ENCODE measurements around the gene MINK1. TPM values are rescaled to one million over a fixed set of nuclear protein-coding genes. Genes with fewer than 3 reads are reported as not detected.

Gene MINK1
- total RNA-seq, 2 experiments from 2014 or later, result 40.6 to 62.5 TPM

- ChIA-PET POLR2A (interaction anchor here (0.6 kb wide), 1 partner anchor 651 kb away, joined by 3 read pairs; no protein-coding TSS in a partner anchor), CTCF (ENCODE audit: unreplicated experiment) (no interaction called here)
- Histone ChIP-seq H3K27ac (ENCODE audit: low read depth, low read length, poor library complexity, severe bottlenecking) (no peak overlapping the region), H3K4me1 (ENCODE audit: insufficient read depth, low read length, poor library complexity, severe bottlenecking) (peaks cover 3% of the 10 kb centered on the region), H3K36me3 (ENCODE audit: insufficient read depth, low read length) (peaks cover 3% of the 10 kb centered on the region; the same call in 1 of the 2 replicates), H3K4me2 (ENCODE audit: low read length) (no peak overlapping the region), H4K20me1 (ENCODE audit: insufficient read depth, low read length) (no peaks in the 10 kb centered on the region), H3K79me2 (ENCODE audit: insufficient read depth, low read depth, low read length) (no peaks in the 10 kb centered on the region), H2AFZ (ENCODE audit: low read length) (no peak overlapping the region), H3K9me3 (ENCODE audit: low read length) (no peaks in the 10 kb centered on the region), H3K4me3 (ENCODE audit: low read depth, low read length, poor library complexity, severe bottlenecking) (no peak overlapping the region), H3K9me2 (ENCODE audit: insufficient read depth, low read length) (no peaks in the 10 kb centered on the region)
- no peak for DNase-seq (ENCODE audit: low spot score)
- intact Hi-C loops (cut with micrococcal nuclease; ENCODE audit: unreplicated experiment), result no loop called here
- TF ChIP-seq CTCF (conservative IDR thresholded peaks at IDR 0.05; ENCODE audit: low read length) (no peak), EZH2phosphoT487 (IDR thresholded peaks at IDR 0.05; ENCODE audit: borderline replicate concordance, low read depth, low read length) (no peak)
- BruUV-seq (replicated peaks), result no TSS peak
Observed at GRCh38 chr17:4858882-4859260, 25.7 kb downstream of the MINK1 start.

DNA sequence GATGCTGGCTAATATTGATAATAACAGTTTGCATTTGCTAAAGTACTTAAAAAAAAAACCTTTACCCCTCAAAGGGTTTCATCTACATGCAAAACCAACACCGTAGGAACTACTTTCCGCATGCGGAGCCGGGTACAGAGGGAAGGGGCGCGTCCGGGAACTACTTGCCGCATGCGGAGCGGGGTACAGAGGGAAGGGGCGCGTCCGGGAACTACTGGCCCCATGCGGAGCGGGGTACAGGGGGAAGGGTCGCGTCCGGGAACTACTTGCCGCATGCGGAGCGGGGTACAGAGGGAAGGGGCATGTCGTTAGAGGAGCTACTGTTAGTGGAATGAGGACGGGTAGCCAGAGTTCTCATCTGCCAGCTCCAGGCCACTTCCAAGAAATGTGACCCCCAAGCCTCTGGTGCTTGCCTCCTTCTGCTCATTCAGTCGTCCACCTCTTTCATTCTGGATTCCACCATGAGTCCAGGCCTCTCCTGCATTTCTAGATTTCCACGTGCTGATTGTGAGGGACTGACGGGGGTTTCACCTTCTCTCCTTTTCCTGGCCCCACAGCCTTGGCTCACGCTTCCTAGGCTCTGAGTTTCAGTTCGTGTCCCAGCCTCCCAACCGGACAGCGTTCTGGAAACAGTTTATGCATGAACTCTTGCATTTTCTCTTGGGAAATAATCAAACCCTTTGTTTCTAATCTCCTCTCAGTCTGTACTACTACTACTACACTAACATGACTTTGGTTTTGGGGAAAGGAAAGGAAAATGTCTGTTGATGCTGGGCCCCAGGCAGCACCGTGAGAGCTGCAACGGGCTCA is 26.9 kb downstream of the MINK1 start:
- intact Hi-C loops (cut with micrococcal nuclease; ENCODE audit: unreplicated experiment), result no loop called here
- no peak for DNase-seq (ENCODE audit: low spot score)
- H3K9me3 ChIP-seq (ENCODE audit: low read length), result no peaks in the 10 kb centered on the region
- H3K79me2 ChIP-seq (ENCODE audit: insufficient read depth, low read depth, low read length), result no peaks in the 10 kb centered on the region
- no peak overlapping the region for H3K4me3 ChIP-seq (ENCODE audit: low read depth, low read length, poor library complexity, severe bottlenecking)
- CTCF ChIA-PET (ENCODE audit: unreplicated experiment), result no interaction called here
- BruUV-seq (replicated peaks), result no TSS peak
- no peak overlapping the region for H3K4me2 ChIP-seq (ENCODE audit: low read length)
- H3K36me3 ChIP-seq (ENCODE audit: insufficient read depth, low read length), result peaks cover 3% of the 10 kb centered on the region; the same call in 1 of the 2 replicates
- no peak overlapping the region for H2AFZ ChIP-seq (ENCODE audit: low read length)
- TF ChIP-seq CTCF (conservative IDR thresholded peaks at IDR 0.05; ENCODE audit: low read length) (no peak), EZH2phosphoT487 (IDR thresholded peaks at IDR 0.05; ENCODE audit: borderline replicate concordance, low read depth, low read length) (no peak)
- no peaks in the 10 kb centered on the region for H4K20me1 ChIP-seq (ENCODE audit: insufficient read depth, low read length)
- H3K9me2 ChIP-seq (ENCODE audit: insufficient read depth, low read length), result no peaks in the 10 kb centered on the region
- H3K4me1 ChIP-seq (ENCODE audit: insufficient read depth, low read length, poor library complexity, severe bottlenecking), result peaks cover 3% of the 10 kb centered on the region
- H3K27ac ChIP-seq (ENCODE audit: low read depth, low read length, poor library complexity, severe bottlenecking), result no peak overlapping the region
- POLR2A ChIA-PET, result no interaction called here

DNA sequence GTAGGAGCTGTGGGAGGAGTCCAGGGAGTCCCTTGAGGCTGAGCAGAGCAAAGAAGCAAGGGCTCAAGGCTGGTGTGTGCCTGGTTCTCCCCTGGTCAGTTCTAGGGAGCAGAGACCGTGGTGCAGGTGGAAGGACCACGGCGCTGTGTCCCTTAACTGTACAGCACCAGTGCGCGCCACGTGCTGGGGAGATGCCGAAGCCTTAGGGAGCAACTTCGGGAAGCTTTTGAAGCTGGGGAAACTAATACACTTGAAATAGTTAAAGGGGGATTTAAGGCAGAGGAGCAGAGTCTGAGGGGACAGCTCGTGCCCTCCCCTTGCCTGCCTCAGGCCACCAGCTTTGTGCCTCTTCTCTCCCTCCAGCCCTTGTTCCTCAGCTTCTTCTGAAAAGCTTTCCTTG is 27.5 kb downstream of the MINK1 start:
- ChIA-PET POLR2A (interaction anchor here (1.5 kb wide), 1 partner anchor 18 kb away, joined by 3 read pairs; no protein-coding TSS in a partner anchor), CTCF (ENCODE audit: unreplicated experiment) (no interaction called here)
- peaks cover 3% of the 10 kb centered on the region for H3K4me1 ChIP-seq (ENCODE audit: insufficient read depth, low read length, poor library complexity, severe bottlenecking)
- no peaks in the 10 kb centered on the region for H3K9me2 ChIP-seq (ENCODE audit: insufficient read depth, low read length)
- no TSS peak for BruUV-seq (replicated peaks)
- no peak overlapping the region for H3K27ac ChIP-seq (ENCODE audit: low read depth, low read length, poor library complexity, severe bottlenecking)
- H3K36me3 ChIP-seq (ENCODE audit: insufficient read depth, low read length), result peaks cover 3% of the 10 kb centered on the region; the same call in 1 of the 2 replicates
- intact Hi-C loops (cut with micrococcal nuclease; ENCODE audit: unreplicated experiment), result no loop called here
- H3K4me2 ChIP-seq (ENCODE audit: low read length), result no peak overlapping the region
- no peaks in the 10 kb centered on the region for H3K9me3 ChIP-seq (ENCODE audit: low read length)
- H3K79me2 ChIP-seq (ENCODE audit: insufficient read depth, low read depth, low read length), result no peaks in the 10 kb centered on the region
- TF ChIP-seq CTCF (conservative IDR thresholded peaks at IDR 0.05; ENCODE audit: low read length) (no peak), EZH2phosphoT487 (IDR thresholded peaks at IDR 0.05; ENCODE audit: borderline replicate concordance, low read depth, low read length) (no peak)
- H3K4me3 ChIP-seq (ENCODE audit: low read depth, low read length, poor library complexity, severe bottlenecking), result no peak overlapping the region
- no peak overlapping the region for H2AFZ ChIP-seq (ENCODE audit: low read length)
- no peaks in the 10 kb centered on the region for H4K20me1 ChIP-seq (ENCODE audit: insufficient read depth, low read length)
- no peak for DNase-seq (ENCODE audit: low spot score)
